ENCODE data around the gene KLC1. TPM values are rescaled to one million over a fixed set of nuclear protein-coding genes. Genes with fewer than 3 reads are reported as not detected.

KLC1 gene
- total and polyA plus RNA-seq, 2 of the 8 experiments (the other 6 are each of a cell fraction or from before 2014, with no cell fraction given), result 84.6 to 134 TPM

GRCh38 chr14:103650213-103650612 is 21.2 kb downstream of the KLC1 start:
- Histone ChIP-seq H3K56ac (replicated peaks; ENCODE audit: insufficient read length, low read depth, low read length) (no peak overlapping the region), H3K27me3 (replicated peaks in 1 of 4; ENCODE audit: control insufficient read depth in 3 of 4, extremely low read depth in 1 of 4, insufficient read depth in 3 of 4, low read length in 3 of 4) (no peaks in the 10 kb centered on the region), H2BK12ac (ENCODE audit: low read depth, low read length) (no peak overlapping the region), H2BK15ac (ENCODE audit: low read length) (no peak overlapping the region), H2BK120ac (replicated peaks; ENCODE audit: low read depth, low read length) (no peak overlapping the region), H3K23ac (ENCODE audit: insufficient read length) (no peak overlapping the region), H2BK5ac (ENCODE audit: low read depth, low read length) (no peak overlapping the region), H3K4me2 (ENCODE audit: insufficient read depth in 1 of 2, low read depth in 2 of 2, low read length in 2 of 2) (no peak overlapping the region), H3K4ac (replicated peaks; ENCODE audit: insufficient read length, low read depth, low read length) (no peak overlapping the region), H4K8ac (ENCODE audit: extremely low read depth, insufficient read depth, low read length) (no peak overlapping the region), H4K91ac (replicated peaks; ENCODE audit: insufficient read length, low read length) (no peak overlapping the region), H3K23me2 (ENCODE audit: low read depth, low read length) (no peaks in the 10 kb centered on the region), H4K20me1 (replicated peaks in 1 of 2; ENCODE audit: control insufficient read depth in 1 of 2, insufficient read depth in 2 of 2, low read length in 2 of 2) (peaks cover 4 to 20% of the 10 kb centered on the region in 2 experiments), H3K79me2 (ENCODE audit: control insufficient read depth in 1 of 2, insufficient read depth in 2 of 2, low read length in 2 of 2) (peaks cover 3 to 59% of the 10 kb centered on the region in 2 experiments; a peak in 3 of 4 replicates), H3K79me1 (ENCODE audit: low read depth, low read length) (peaks cover 15% of the 10 kb centered on the region; the same call in 1 of the 2 replicates), H3K14ac (ENCODE audit: insufficient read length) (no peak overlapping the region), H3K27ac (ENCODE audit: low read depth, low read length) (no peak overlapping the region), H3K4me3 (ENCODE audit: extremely low read depth in 1 of 4, insufficient read depth in 2 of 4, low read depth in 3 of 4, low read length in 4 of 4) (no peak overlapping the region), H4K5ac (ENCODE audit: insufficient read length, low read depth, low read length) (no peak overlapping the region), H3K36me3 (ENCODE audit: control insufficient read depth in 2 of 4, insufficient read depth in 4 of 4, low read length in 3 of 4) (peaks cover 3 to 17% (median 8%) of the 10 kb centered on the region in 4 experiments; a peak in 6 of 8 replicates), H3K4me1 (replicated peaks in 1 of 4; ENCODE audit: control insufficient read depth in 3 of 4, insufficient read depth in 4 of 4, low read length in 3 of 4) (no peaks in the 10 kb centered on the region; a peak in 1 of 7 replicates), H3K9ac (replicated peaks in 1 of 4; ENCODE audit: extremely low read depth in 1 of 4, low read depth in 3 of 4, low read length in 3 of 4) (no peak overlapping the region), H3K18ac (ENCODE audit: extremely low read depth, low read length) (no peak overlapping the region), H2BK20ac (ENCODE audit: low read length) (no peak overlapping the region), H2AFZ (ENCODE audit: low read length) (no peak overlapping the region), H3K9me3 (ENCODE audit: insufficient read depth in 2 of 2, low read depth in 1 of 2, low read length in 1 of 2) (no peaks in the 10 kb centered on the region), H2AK5ac (ENCODE audit: low read depth, low read length) (no peak overlapping the region)
- FAIRE-seq (no peak), DNase-seq (ENCODE audit: low read depth in 1 of 2, low spot score in 2 of 2) (no peak)
- ChIA-PET POLR2A (ENCODE audit: partially characterized antibody) (no interaction called here), CTCF (ENCODE audit: partially characterized antibody) (interaction anchor here (0.7 to 1.3 kb wide), 4 partner anchors 11 to 33 kb away, joined by 3 to 4 read pairs (median 3); no protein-coding TSS in a partner anchor)
- WGBS, 2 experiments (ENCODE audit: extremely low coverage in 1 of 2, insufficient coverage in 1 of 2, insufficient read length in 1 of 2, insufficient replicate concordance in 2 of 2, low coverage in 1 of 2, low lambda C conversion rate in 2 of 2, missing lambda C conversion rate in 1 of 2), result 91% methylated on average over 3 of the region's 4 CpGs; no CpG with 5 or more reads in 1 of the 2 experiments
- TF ChIP-seq TAF7 (optimal IDR thresholded peaks at IDR 0.05; ENCODE audit: borderline replicate concordance, low read depth, low read length), result no peak
- TF ChIP-seq FOSL1 (IDR thresholded peaks at IDR 0.05; ENCODE audit: insufficient read depth, low read depth, low read length), result no peak
- no peak for TF ChIP-seq TCF12 (IDR thresholded peaks at IDR 0.05; ENCODE audit: low read depth, low read length)
- TF ChIP-seq SIN3A (conservative IDR thresholded peaks at IDR 0.05 in 1 of 2, IDR thresholded peaks at IDR 0.05 in 1 of 2; ENCODE audit: low read depth in 1 of 2, low read length in 2 of 2), result no peak
- no peak for TF ChIP-seq TAF1 (IDR thresholded peaks at IDR 0.05; ENCODE audit: low read depth, low read length)
- TF ChIP-seq CHD1 (IDR thresholded peaks at IDR 0.05; ENCODE audit: low read depth, low read length), result no peak
- no peak for TF ChIP-seq PHF8 (conservative IDR thresholded peaks at IDR 0.05; ENCODE audit: low read depth, low read length)
- no peak for TF ChIP-seq YY1 (IDR thresholded peaks at IDR 0.05; ENCODE audit: low read depth, low read length)
